Activated B cell treated with CpG ODN at 0.5 μM for 24 hours (primary cell): ENCODE measurements around the gene XBP1. TPM values are rescaled to one million over a fixed set of nuclear protein-coding genes. Genes with fewer than 3 reads are reported as not detected.
"Not testable (repeated sequence)": the region's sequence is repeated elsewhere in the genome, so short reads cannot be mapped to it uniquely, and the experiment has no call there.

Source experiments
- ATAC-seq: fragments of 200-7000 bp; cut with Tn5 transposase; one replicate; pipeline ENCODE4 v1.10.0; 2021; ENCODE audit warnings: low read depth, mild to moderate bottlenecking, moderate library complexity
- CTCF ChIA-PET: fragments of 350-600 bp; sonication (Branson Sonifier 250); formaldehyde crosslinking; loops from one replicate; lab custom pipeline; 2021; ENCODE audit warnings: antibody characterized with exemption; lab: Charles Lee
- POLR2A ChIA-PET: fragments of 350-600 bp; sonication (Branson Sonifier 250); formaldehyde crosslinking; loops from one replicate; lab custom pipeline; 2021; ENCODE audit warnings: antibody characterized with exemption; lab: Charles Lee
- DNase-seq: peaks from one replicate; pipeline ENCODE4 v3.0.0; 2022
- H3K27ac Mint-ChIP-seq: one replicate; pipeline ENCODE4 v1.8.0; 2020; ENCODE audit warnings: mixed read lengths
- H3K27me3 Mint-ChIP-seq: one replicate; pipeline ENCODE4 v1.8.0; 2021; ENCODE audit warnings: mixed read lengths
- H3K36me3 Mint-ChIP-seq: one replicate; pipeline ENCODE4 v1.8.0; 2021; ENCODE audit warnings: low read depth, mixed read lengths
- H3K4me1 Mint-ChIP-seq: one replicate; pipeline ENCODE4 v1.8.0; 2021; ENCODE audit warnings: mixed read lengths
- H3K4me3 Mint-ChIP-seq: one replicate; pipeline ENCODE4 v1.8.0; 2020; ENCODE audit warnings: mild to moderate bottlenecking, mixed read lengths
- H3K9me3 Mint-ChIP-seq: one replicate; pipeline ENCODE4 v1.8.0; 2020; ENCODE audit warnings: mixed read lengths
- intact Hi-C: fragments of 100-400 bp; cut with micrococcal nuclease; formaldehyde crosslinking; loops from one replicate; pipeline ENCODE4 v1.15.1; 2024
- total RNA-seq: library from RNA; stranded (reverse); gene quantifications from 2 replicates; pipeline ENCODE4 v1.2.3, GENCODE V29; 2022
- TF ChIP-seq, protein P1 (sequence below): fragments of 200-600 bp; IDR thresholded peaks from one replicate; pipeline ENCODE4 v1.8.0; 2022; ENCODE audit warnings: antibody characterized with exemption, mild to moderate bottlenecking

The XBP1 gene
- total RNA-seq, 1 donor from 2014 or later = 57.7 TPM

DNA sequence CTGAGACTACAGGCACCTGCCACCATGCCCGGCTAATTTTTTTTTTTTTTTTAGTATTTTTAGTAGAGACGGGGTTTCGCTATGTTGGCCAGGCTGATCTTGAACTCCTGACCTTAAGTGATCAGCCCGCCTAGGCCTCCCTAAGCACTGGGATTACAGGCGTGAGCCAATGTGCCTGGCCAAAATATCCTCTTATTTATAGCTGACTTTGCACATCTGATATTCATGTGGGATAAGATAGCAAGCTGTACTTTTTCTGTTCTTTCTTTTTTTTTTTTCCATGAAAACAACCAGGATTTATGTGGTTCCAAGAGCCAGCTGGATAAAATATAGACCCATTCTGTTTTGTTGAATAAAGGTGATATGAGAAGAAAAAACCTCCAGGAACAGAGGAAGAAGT is 12.1 kb upstream of the XBP1 start:
- Mint-ChIP-seq H3K27ac (no peak overlapping the region), H3K36me3 (peaks cover 5% of the 10 kb centered on the region), H3K4me3 (no peak overlapping the region), H3K4me1 (peaks cover 30% of the 10 kb centered on the region), H3K9me3 (no peaks in the 10 kb centered on the region), H3K27me3 (no peaks in the 10 kb centered on the region)
- intact Hi-C loops = no loop called here
- DNase-seq = no peak
- ChIA-PET POLR2A (interaction anchor here (0.6 to 3.7 kb wide), 3 partner anchors 9 to 51 kb away, joined by 3 to 32 read pairs (median 5); partner anchors contain the start of gene XBP1), CTCF (interaction anchor here (0.9 to 1.4 kb wide), 3 partner anchors 16 to 22 kb away, joined by 3 read pairs; no protein-coding TSS in a partner anchor)
- no peak for ATAC-seq
- TF ChIP-seq, protein P1, sequence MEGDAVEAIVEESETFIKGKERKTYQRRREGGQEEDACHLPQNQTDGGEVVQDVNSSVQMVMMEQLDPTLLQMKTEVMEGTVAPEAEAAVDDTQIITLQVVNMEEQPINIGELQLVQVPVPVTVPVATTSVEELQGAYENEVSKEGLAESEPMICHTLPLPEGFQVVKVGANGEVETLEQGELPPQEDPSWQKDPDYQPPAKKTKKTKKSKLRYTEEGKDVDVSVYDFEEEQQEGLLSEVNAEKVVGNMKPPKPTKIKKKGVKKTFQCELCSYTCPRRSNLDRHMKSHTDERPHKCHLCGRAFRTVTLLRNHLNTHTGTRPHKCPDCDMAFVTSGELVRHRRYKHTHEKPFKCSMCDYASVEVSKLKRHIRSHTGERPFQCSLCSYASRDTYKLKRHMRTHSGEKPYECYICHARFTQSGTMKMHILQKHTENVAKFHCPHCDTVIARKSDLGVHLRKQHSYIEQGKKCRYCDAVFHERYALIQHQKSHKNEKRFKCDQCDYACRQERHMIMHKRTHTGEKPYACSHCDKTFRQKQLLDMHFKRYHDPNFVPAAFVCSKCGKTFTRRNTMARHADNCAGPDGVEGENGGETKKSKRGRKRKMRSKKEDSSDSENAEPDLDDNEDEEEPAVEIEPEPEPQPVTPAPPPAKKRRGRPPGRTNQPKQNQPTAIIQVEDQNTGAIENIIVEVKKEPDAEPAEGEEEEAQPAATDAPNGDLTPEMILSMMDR = no peak

DNA sequence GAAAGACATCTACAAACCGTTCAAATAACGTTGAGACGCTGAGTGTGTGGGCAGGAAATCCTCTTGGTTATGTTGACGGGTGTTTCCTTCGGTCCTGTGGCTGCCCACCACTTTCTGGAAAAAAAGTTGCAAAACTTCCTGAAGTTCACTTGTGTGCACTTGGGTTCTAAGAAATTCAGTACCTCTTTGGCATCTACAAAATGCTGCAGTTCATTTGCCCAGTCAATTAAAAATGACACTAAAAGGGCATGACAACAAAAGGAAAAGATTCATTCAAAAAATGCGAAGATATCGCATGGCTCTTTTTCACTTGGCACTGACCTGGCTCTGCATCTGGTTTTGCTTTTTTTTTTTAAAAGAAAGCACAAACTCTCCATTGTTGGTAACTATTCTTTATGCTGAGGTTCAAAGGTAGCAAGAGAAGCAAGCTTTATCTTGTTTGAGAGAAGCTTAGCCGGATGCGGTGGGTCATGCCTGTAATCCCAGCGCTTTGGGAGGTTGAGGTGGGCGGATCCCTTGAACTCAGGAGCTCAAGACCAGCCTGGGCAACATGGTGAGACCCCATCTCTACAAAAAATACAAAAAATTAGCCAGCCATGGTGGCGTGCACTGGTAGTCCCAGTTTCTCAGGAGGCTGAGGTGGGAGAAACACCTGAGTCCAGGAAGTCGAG is 10.6 kb upstream of the XBP1 start:
- ATAC-seq (no peak), DNase-seq (no peak)
- Mint-ChIP-seq H3K4me1 (peaks cover 30% of the 10 kb centered on the region), H3K36me3 (peaks cover 5% of the 10 kb centered on the region), H3K27me3 (no peaks in the 10 kb centered on the region), H3K4me3 (peak overlapping the region; percentile 65), H3K9me3 (no peaks in the 10 kb centered on the region), H3K27ac (no peak overlapping the region)
- ChIA-PET POLR2A (interaction anchor here (3.7 kb wide), 1 partner anchor 12 kb away, joined by 32 read pairs; the partner anchor contains the start of gene XBP1), CTCF (no interaction called here)
- intact Hi-C loops = no loop called here
- TF ChIP-seq, protein P1 = no peak

DNA sequence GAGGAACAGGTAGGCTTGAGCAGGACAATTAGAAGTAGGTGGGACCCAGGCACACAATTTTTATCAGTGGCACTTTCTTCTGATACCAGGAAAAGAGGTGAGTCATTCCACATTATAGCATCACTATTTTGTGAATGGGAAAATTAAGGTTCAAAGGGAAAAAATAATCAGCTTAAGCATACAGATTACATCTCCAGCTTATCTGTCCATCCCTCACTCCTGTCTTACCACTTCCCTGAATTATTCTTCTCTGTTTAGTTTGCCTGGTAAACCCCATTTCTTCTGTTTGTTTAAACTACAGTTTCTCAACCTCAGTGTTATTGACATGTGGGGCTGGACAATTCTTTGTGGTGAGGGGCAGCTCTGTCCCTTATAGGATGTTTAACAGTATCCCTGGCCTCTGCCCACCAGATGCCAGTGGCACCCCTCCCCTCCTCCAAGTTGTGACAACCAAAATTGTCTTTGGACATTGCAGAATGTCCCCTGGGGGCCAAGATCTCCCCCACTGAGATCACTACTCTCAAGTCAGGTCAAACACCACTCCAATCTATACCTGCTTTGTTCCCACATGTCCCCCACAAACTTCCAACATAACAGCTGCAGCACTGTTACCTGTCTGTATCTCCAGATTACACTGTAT is 8.5 kb upstream of the XBP1 start:
- Mint-ChIP-seq H3K27me3 (no peaks in the 10 kb centered on the region), H3K9me3 (no peaks in the 10 kb centered on the region), H3K27ac (no peak overlapping the region), H3K4me1 (peaks cover 29% of the 10 kb centered on the region), H3K4me3 (no peak overlapping the region), H3K36me3 (peaks cover 5% of the 10 kb centered on the region)
- CTCF ChIA-PET = no interaction called here
- intact Hi-C loops = no loop called here
- TF ChIP-seq, protein P1 = no peak
- no peak for ATAC-seq
- POLR2A ChIA-PET = no interaction called here
- no peak for DNase-seq

DNA sequence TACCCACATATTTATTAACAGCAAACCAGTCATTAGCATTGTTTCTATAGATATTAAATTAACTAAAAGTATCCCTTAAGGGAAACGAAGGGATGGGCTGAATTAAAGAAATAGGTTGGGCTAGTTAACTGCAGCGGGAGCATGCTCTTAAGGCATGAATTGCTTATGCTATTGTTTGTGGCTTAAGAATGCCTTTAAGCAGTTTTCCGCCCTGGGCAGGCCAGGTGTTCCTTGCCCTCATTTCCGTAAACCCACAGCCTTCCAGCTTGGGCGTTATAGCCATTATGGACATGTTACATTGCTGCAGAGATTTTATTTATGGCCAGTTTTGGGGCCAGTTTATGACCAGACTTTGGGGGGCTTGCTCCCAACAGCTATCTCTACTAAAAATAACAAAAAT is 5.1 kb upstream of the XBP1 start:
- H3K4me3 Mint-ChIP-seq, H3K9me3 Mint-ChIP-seq, H3K27me3 Mint-ChIP-seq, POLR2A ChIA-PET, CTCF ChIA-PET, H3K27ac Mint-ChIP-seq, ATAC-seq, intact Hi-C loops, DNase-seq: not testable (repeated sequence)
- peaks cover 24% of the 10 kb centered on the region for H3K4me1 Mint-ChIP-seq
- H3K36me3 Mint-ChIP-seq = peaks cover 13% of the 10 kb centered on the region

DNA sequence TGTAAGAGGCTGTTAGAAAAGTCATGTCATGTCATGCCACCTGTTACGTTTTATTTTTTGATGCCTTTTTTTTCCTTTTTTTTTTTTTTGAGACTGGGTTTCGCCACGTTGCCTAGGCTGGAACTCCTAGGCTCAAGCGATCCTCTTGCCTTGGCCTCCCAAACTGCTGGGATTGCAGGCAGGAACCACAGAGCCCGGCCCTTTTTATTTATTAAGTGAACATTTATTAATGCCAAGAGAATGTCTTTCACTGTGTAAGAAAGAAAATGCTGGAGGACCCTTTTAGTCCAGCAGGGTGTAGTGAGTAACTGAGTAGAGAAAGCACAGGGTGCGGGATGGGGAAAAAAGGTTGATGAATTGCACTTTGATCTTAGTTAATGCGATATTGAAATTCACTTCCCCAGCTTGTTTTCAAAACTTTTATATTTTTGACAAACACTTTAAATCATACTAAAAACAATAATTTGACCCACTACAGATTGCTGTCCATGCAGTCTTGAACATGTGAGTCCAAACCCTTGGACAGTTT is 2.3 kb upstream of the XBP1 start:
- Mint-ChIP-seq H3K9me3 (no peaks in the 10 kb centered on the region), H3K4me1 (peaks cover 41% of the 10 kb centered on the region), H3K36me3 (peaks cover 28% of the 10 kb centered on the region), H3K4me3 (peak overlapping the region; percentile 77), H3K27ac (peak overlapping the region; percentile 68), H3K27me3 (no peaks in the 10 kb centered on the region)
- ChIA-PET CTCF (interaction anchor here (1.3 kb wide), 1 partner anchor 26 kb away, joined by 8 read pairs; no protein-coding TSS in a partner anchor), POLR2A (interaction anchor here (1.0 kb wide), 1 partner anchor 22 kb away, joined by 3 read pairs; no protein-coding TSS in a partner anchor)
- TF ChIP-seq, protein P1 = no peak
- no peak for DNase-seq
- intact Hi-C loops = loop anchor here (5.0 kb wide), 2 partner anchors 125 to 465 kb away; partner anchors contain the start of genes EWSR1, RHBDD3 and TTC28
- no peak for ATAC-seq
